ENCODE measurements around the gene STX8. TPM values are rescaled to one million over a fixed set of nuclear protein-coding genes. Genes with fewer than 3 reads are reported as not detected.

Gene STX8
- total and polyA plus RNA-seq, 9 of the 15 experiments (the other 6 are each of a cell fraction or from before 2014, with no cell fraction given), result 14.6 to 42.5 (median 22.1) TPM

DNA sequence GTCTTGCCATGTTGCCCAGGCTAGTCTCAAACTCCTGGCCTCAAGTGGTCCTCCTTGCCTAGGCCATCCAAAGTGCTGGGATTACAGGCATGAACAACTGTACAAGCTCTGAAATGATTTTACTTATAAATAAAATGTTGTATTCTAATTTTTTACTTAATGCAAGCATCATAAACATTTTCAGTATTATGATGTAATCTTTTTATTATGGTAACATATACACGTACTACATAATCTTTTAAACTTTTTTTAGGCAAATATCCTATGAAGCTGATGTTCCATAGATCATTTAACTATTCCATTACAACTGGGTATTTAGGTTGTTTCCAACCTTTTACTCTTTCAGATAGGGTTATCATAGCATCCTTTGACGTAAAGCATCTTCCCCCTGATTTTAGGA, 35.9 kb upstream of the STX8 start:
- no peak for DNase-seq (ENCODE audit: extremely low read depth in 1 of 4, low spot score in 3 of 4)
- intact Hi-C loops (cut with micrococcal nuclease), result no loop called here
- CTCF ChIA-PET (ENCODE audit: low intra/inter-chr PET ratio), result no interaction called here
- Histone ChIP-seq H3K27me3 (ENCODE audit: control insufficient read depth in 2 of 2, insufficient read depth in 2 of 2, low read length in 2 of 2) (no peaks in the 10 kb centered on the region), H3K9me3 (replicated peaks; ENCODE audit: control insufficient read depth, insufficient read depth, low read depth, low read length) (no peaks in the 10 kb centered on the region), H2AFZ (ENCODE audit: low read depth, low read length) (no peak overlapping the region), H3K9me1 (ENCODE audit: control insufficient read depth, insufficient read depth, low read length) (no peaks in the 10 kb centered on the region), H3K9ac (ENCODE audit: insufficient read depth in 1 of 2, low read depth in 2 of 2, low read length in 2 of 2) (no peak overlapping the region), H3K36me3 (ENCODE audit: control insufficient read depth, insufficient read depth, low read length) (no peaks in the 10 kb centered on the region), H3K27ac (ENCODE audit: extremely low read depth, low read depth, low read length) (no peak overlapping the region), H3K79me2 (ENCODE audit: control insufficient read depth, insufficient read depth, low read length) (no peaks in the 10 kb centered on the region), H3K4me3 (no peak overlapping the region), H4K20me1 (replicated peaks; ENCODE audit: control insufficient read depth, insufficient read depth, low read length) (no peaks in the 10 kb centered on the region), H3K4me1 (replicated peaks in 1 of 2; ENCODE audit: control insufficient read depth in 2 of 2, insufficient read depth in 2 of 2, low read length in 2 of 2) (no peaks in the 10 kb centered on the region), H3K4me2 (ENCODE audit: insufficient read depth, low read length) (no peak overlapping the region)
- FAIRE-seq, result no peak
- in situ Hi-C loops (cut with MboI), result no loop called here
- no peak for ATAC-seq
- POLR2A ChIA-PET, result no interaction called here
- 5% methylated on average over 2 of the region's 2 CpGs for WGBS (ENCODE audit: insufficient coverage, low coverage, missing lambda C conversion rate)
- no TSS peak for BruUV-seq (replicated peaks)
- TF ChIP-seq POLR2AphosphoS5 (IDR thresholded peaks at IDR 0.05; ENCODE audit: control insufficient read depth, insufficient read depth, low read depth, low read length) (no peak), ILK (tag; IDR thresholded peaks at IDR 0.05; ENCODE audit: borderline replicate concordance, low read depth) (no peak), PTBP1 (IDR thresholded peaks at IDR 0.05; ENCODE audit: low read depth, low read length) (no peak), HIVEP1 (CRISPR knock-in tag; IDR thresholded peaks at IDR 0.05) (no peak), ZFP30 (CRISPR knock-in tag; IDR thresholded peaks at IDR 0.05; ENCODE audit: borderline replicate concordance) (no peak), NR2C1 (IDR thresholded peaks at IDR 0.05) (no peak), NR2C1 (tag; IDR thresholded peaks at IDR 0.05) (no peak), FOXK2 (conservative IDR thresholded peaks at IDR 0.05 in 1 of 2, IDR thresholded peaks at IDR 0.05 in 1 of 2; ENCODE audit: low read depth in 2 of 2) (no peak), MTA2 (IDR thresholded peaks at IDR 0.05; ENCODE audit: low read depth) (no peak)
- TF ChIP-seq, protein P1, sequence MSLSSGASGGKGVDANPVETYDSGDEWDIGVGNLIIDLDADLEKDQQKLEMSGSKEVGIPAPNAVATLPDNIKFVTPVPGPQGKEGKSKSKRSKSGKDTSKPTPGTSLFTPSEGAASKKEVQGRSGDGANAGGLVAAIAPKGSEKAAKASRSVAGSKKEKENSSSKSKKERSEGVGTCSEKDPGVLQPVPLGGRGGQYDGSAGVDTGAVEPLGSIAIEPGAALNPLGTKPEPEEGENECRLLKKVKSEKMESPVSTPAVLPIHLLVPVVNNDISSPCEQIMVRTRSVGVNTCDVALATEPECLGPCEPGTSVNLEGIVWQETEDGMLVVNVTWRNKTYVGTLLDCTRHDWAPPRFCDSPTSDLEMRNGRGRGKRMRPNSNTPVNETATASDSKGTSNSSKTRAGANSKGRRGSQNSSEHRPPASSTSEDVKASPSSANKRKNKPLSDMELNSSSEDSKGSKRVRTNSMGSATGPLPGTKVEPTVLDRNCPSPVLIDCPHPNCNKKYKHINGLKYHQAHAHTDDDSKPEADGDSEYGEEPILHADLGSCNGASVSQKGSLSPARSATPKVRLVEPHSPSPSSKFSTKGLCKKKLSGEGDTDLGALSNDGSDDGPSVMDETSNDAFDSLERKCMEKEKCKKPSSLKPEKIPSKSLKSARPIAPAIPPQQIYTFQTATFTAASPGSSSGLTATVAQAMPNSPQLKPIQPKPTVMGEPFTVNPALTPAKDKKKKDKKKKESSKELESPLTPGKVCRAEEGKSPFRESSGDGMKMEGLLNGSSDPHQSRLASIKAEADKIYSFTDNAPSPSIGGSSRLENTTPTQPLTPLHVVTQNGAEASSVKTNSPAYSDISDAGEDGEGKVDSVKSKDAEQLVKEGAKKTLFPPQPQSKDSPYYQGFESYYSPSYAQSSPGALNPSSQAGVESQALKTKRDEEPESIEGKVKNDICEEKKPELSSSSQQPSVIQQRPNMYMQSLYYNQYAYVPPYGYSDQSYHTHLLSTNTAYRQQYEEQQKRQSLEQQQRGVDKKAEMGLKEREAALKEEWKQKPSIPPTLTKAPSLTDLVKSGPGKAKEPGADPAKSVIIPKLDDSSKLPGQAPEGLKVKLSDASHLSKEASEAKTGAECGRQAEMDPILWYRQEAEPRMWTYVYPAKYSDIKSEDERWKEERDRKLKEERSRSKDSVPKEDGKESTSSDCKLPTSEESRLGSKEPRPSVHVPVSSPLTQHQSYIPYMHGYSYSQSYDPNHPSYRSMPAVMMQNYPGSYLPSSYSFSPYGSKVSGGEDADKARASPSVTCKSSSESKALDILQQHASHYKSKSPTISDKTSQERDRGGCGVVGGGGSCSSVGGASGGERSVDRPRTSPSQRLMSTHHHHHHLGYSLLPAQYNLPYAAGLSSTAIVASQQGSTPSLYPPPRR (CRISPR knock-in tag; IDR thresholded peaks at IDR 0.05; ENCODE audit: borderline replicate concordance), result no peak
- TF ChIP-seq, protein P2, sequence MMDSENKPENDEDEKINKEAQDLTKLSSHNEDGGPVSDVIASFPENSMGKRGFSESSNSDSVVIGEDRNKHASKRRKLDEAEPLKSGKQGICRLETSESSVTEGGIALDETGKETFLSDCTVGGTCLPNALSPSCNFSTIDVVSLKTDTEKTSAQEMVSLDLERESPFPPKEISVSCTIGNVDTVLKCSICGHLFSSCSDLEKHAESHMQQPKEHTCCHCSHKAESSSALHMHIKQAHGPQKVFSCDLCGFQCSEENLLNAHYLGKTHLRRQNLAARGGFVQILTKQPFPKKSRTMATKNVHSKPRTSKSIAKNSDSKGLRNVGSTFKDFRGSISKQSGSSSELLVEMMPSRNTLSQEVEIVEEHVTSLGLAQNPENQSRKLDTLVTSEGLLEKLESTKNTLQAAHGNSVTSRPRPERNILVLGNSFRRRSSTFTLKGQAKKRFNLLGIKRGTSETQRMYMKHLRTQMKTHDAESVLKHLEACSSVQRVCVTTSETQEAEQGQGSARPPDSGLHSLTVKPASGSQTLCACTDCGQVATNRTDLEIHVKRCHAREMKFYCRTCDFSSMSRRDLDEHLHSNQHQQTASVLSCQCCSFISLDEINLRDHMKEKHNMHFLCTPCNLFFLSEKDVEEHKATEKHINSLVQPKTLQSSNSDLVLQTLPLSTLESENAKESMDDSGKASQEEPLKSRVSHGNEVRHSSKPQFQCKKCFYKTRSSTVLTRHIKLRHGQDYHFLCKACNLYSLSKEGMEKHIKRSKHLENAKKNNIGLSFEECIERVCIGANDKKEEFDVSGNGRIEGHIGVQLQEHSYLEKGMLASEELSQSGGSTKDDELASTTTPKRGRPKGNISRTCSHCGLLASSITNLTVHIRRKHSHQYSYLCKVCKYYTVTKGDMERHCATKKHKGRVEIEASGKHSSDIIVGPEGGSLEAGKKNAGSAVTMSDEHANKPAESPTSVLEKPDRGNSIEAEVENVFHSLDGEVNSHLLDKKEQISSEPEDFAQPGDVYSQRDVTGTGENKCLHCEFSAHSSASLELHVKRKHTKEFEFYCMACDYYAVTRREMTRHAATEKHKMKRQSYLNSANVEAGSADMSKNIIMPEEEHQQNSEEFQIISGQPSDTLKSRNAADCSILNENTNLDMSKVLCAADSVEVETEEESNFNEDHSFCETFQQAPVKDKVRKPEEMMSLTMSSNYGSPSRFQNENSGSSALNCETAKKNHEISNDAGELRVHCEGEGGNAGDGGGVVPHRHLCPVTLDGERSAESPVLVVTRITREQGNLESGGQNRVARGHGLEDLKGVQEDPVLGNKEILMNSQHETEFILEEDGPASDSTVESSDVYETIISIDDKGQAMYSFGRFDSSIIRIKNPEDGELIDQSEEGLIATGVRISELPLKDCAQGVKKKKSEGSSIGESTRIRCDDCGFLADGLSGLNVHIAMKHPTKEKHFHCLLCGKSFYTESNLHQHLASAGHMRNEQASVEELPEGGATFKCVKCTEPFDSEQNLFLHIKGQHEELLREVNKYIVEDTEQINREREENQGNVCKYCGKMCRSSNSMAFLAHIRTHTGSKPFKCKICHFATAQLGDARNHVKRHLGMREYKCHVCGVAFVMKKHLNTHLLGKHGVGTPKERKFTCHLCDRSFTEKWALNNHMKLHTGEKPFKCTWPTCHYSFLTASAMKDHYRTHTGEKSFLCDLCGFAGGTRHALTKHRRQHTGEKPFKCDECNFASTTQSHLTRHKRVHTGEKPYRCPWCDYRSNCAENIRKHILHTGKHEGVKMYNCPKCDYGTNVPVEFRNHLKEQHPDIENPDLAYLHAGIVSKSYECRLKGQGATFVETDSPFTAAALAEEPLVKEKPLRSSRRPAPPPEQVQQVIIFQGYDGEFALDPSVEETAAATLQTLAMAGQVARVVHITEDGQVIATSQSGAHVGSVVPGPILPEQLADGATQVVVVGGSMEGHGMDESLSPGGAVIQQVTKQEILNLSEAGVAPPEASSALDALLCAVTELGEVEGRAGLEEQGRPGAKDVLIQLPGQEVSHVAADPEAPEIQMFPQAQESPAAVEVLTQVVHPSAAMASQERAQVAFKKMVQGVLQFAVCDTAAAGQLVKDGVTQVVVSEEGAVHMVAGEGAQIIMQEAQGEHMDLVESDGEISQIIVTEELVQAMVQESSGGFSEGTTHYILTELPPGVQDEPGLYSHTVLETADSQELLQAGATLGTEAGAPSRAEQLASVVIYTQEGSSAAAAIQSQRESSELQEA (IDR thresholded peaks at IDR 0.05; ENCODE audit: low read depth), result no peak
